Karpas-422 (cell line): Measurements from ENCODE around the gene ZDHHC14. TPM values are rescaled to one million over a fixed set of nuclear protein-coding genes. Genes with fewer than 3 reads are reported as not detected.

ENCODE experiments used
- DNase-seq: peaks from one replicate; pipeline ENCODE4 v3.0.0-alpha.2; 2015
- H2AFZ ChIP-seq: fragments of 200-600 bp; sonication (generic); 2 replicates; pipeline ENCODE4 v1.6.1; 2014; ENCODE audit warnings: antibody characterized with exemption, low read length, mixed read lengths
- H3K27ac ChIP-seq: fragments of 200-600 bp; sonication (generic); 2 replicates; pipeline ENCODE4 v1.5.1; 2014; ENCODE audit warnings: mild to moderate bottlenecking, low read length, moderate library complexity
- H3K27me3 ChIP-seq: fragments of 200-600 bp; sonication (generic); 2 replicates; pipeline ENCODE4 v1.6.1; 2014; ENCODE audit warnings: low read length, mixed read lengths
- H3K36me3 ChIP-seq: fragments of 200-600 bp; sonication (generic); 2 replicates; pipeline ENCODE4 v1.6.1; 2014; ENCODE audit warnings: low read length, mixed read lengths; ENCODE audit not compliant: insufficient read depth
- H3K4me1 ChIP-seq: fragments of 200-600 bp; sonication (generic); 2 replicates; pipeline ENCODE4 v1.6.1; 2014; ENCODE audit warnings: mild to moderate bottlenecking, low read length, mixed read lengths
- H3K4me2 ChIP-seq: fragments of 200-600 bp; sonication (generic); 2 replicates; pipeline ENCODE4 v1.6.1; 2014; ENCODE audit warnings: low read length, low read depth, mild to moderate bottlenecking; ENCODE audit not compliant: poor library complexity, severe bottlenecking
- H3K4me3 ChIP-seq: fragments of 200-600 bp; sonication (generic); 2 replicates; pipeline ENCODE4 v1.5.1; 2014; ENCODE audit warnings: mild to moderate bottlenecking, antibody characterized with exemption, low read length, mixed read lengths
- H3K79me2 ChIP-seq: fragments of 200-600 bp; sonication (generic); 2 replicates; pipeline ENCODE4 v1.6.1; 2014; ENCODE audit warnings: mild to moderate bottlenecking, low read length, mixed read lengths
- H3K9ac ChIP-seq: fragments of 200-600 bp; sonication (generic); 2 replicates; pipeline ENCODE4 v1.6.0; 2014; ENCODE audit warnings: low read length
- H3K9me2 ChIP-seq: fragments of 200-600 bp; sonication (generic), shearing (Covaris generic); replicated peaks from 2 replicates; pipeline ENCODE4 v1.6.0; 2014; ENCODE audit warnings: mild to moderate bottlenecking, low read length, moderate library complexity; ENCODE audit not compliant: insufficient read depth
- H3K9me3 ChIP-seq: fragments of 300-700, 200-600 bp; sonication (generic); 2 replicates; pipeline ENCODE4 v1.6.1; 2014; ENCODE audit warnings: low read length, mixed read lengths
- H4K20me1 ChIP-seq: fragments of 200-600 bp; sonication (generic); 2 replicates; pipeline ENCODE4 v1.6.1; 2014; ENCODE audit warnings: mild to moderate bottlenecking, antibody characterized with exemption, low read length, low read depth; ENCODE audit not compliant: insufficient read depth
- total RNA-seq: library from RNA; depleted of rRNA; stranded (reverse); fragments of >200 nt; shearing (Covaris generic); gene quantifications from 2 replicates; pipeline ENCODE4 v1.2.3, GENCODE V29; 2014; ENCODE audit warnings: low replicate concordance

Gene ZDHHC14
- total RNA-seq, 1 experiment from 2014 or later: 1.1 TPM

DNA sequence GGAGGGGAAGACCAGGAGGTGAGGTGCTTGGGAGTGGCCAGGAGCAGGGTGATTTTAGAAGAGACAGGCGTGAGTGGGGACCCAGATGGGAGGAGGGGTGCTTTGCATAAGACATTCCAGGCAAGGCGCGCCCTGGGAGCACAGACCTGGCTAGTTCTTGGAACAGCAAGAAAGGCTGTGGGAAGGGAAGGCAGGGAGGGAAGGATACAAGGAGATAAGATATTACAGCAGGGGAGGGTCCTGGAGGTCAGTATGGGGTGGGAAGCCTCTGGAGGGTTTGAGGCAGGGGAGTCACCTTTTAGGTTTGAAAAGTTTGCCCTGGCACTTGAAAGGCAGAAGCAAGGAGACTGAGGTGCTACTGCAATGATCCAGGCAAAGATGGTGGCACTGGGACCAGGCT lies 111.8 kb downstream of the ZDHHC14 start:
- Histone ChIP-seq H3K79me2 (no peaks in the 10 kb centered on the region), H3K9me3 (no peaks in the 10 kb centered on the region), H2AFZ (no peak overlapping the region), H3K27me3 (no peaks in the 10 kb centered on the region), H3K9me2 (no peaks in the 10 kb centered on the region), H3K36me3 (no peaks in the 10 kb centered on the region), H3K4me2 (no peak overlapping the region), H3K9ac (no peak overlapping the region), H3K4me3 (no peak overlapping the region), H4K20me1 (no peaks in the 10 kb centered on the region), H3K4me1 (no peaks in the 10 kb centered on the region), H3K27ac (no peak overlapping the region)
- no peak for DNase-seq

- DNase-seq: no peak
- H3K79me2 ChIP-seq: no peaks in the 10 kb centered on the region
- H3K4me1 ChIP-seq: no peaks in the 10 kb centered on the region
- H3K27me3 ChIP-seq: no peaks in the 10 kb centered on the region
- no peaks in the 10 kb centered on the region for H4K20me1 ChIP-seq
- H3K4me2 ChIP-seq: no peak overlapping the region
- H3K9ac ChIP-seq: no peak overlapping the region
- no peaks in the 10 kb centered on the region for H3K9me3 ChIP-seq
- no peaks in the 10 kb centered on the region for H3K9me2 ChIP-seq
- H3K36me3 ChIP-seq: no peaks in the 10 kb centered on the region
- no peak overlapping the region for H2AFZ ChIP-seq
- no peak overlapping the region for H3K4me3 ChIP-seq
- H3K27ac ChIP-seq: no peak overlapping the region
Observed at GRCh38 chr6:157493173-157493572, 112.2 kb downstream of the ZDHHC14 start.

DNA sequence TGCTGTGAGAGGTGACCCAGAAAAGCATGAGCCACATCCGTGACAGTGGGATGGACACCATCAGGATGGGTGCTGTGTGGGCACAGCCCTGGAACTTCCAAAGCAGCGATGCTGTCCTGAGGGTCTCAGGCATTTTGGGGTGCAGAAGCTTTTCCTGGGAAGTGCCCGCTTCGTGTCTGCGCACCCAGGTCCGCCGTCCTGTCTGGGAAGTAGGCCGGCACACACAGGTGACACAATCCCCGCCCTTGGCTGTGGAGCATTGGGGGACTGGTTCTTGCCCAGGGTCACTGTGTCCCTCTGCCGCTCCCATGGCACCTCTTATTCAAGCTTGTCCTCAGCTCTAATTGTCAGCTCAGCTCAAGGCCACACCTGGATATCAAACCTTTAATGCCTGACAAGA lies 112.6 kb downstream of the ZDHHC14 start:
- H3K27me3 ChIP-seq: no peaks in the 10 kb centered on the region
- no peak overlapping the region for H3K27ac ChIP-seq
- H3K79me2 ChIP-seq: no peaks in the 10 kb centered on the region
- no peak overlapping the region for H3K4me2 ChIP-seq
- H4K20me1 ChIP-seq: no peaks in the 10 kb centered on the region
- H3K4me1 ChIP-seq: no peaks in the 10 kb centered on the region
- H2AFZ ChIP-seq: no peak overlapping the region
- H3K9ac ChIP-seq: no peak overlapping the region
- no peaks in the 10 kb centered on the region for H3K9me2 ChIP-seq
- no peaks in the 10 kb centered on the region for H3K9me3 ChIP-seq
- H3K4me3 ChIP-seq: no peak overlapping the region
- no peak for DNase-seq
- H3K36me3 ChIP-seq: no peaks in the 10 kb centered on the region

DNA sequence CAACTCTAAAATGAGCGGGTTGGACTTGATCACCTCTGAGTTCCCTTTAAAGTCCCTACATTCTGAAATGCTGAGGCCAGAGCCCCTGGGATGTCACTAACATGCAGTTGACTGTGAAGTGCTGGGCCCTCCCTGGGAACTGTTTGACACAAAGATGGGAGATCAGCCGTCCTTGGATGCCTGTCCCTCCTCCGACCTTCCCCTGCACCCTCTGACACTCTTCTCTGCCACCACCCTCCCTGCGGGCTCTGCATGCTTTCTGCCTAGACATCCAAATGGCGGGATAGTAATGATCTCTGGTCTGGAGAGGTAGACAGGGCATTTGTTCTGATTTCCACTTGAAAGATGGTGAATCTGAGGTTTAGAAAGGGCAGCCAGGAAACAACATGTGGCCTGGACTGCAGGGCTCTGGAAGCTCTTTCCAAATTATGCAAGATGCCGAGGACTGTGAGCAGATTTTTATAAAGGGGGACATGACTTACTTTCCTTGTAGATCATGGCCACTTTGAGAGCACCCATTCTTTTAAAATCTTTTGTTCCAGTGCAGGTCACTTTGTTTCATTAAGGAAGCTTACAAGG lies 113.2 kb downstream of the ZDHHC14 start:
- DNase-seq: no peak
- H3K36me3 ChIP-seq: no peaks in the 10 kb centered on the region
- no peaks in the 10 kb centered on the region for H3K9me2 ChIP-seq
- H3K4me3 ChIP-seq: no peak overlapping the region
- no peak overlapping the region for H2AFZ ChIP-seq
- H3K9ac ChIP-seq: no peak overlapping the region
- H4K20me1 ChIP-seq: no peaks in the 10 kb centered on the region
- no peaks in the 10 kb centered on the region for H3K27me3 ChIP-seq
- no peak overlapping the region for H3K27ac ChIP-seq
- no peaks in the 10 kb centered on the region for H3K79me2 ChIP-seq
- H3K4me1 ChIP-seq: no peaks in the 10 kb centered on the region
- no peak overlapping the region for H3K4me2 ChIP-seq
- no peaks in the 10 kb centered on the region for H3K9me3 ChIP-seq

- H2AFZ ChIP-seq: no peak overlapping the region
- H3K4me2 ChIP-seq: no peak overlapping the region
- no peak for DNase-seq
- no peak overlapping the region for H3K4me3 ChIP-seq
- H3K27me3 ChIP-seq: no peaks in the 10 kb centered on the region
- no peaks in the 10 kb centered on the region for H3K9me3 ChIP-seq
- H3K9me2 ChIP-seq: no peaks in the 10 kb centered on the region
- H4K20me1 ChIP-seq: no peaks in the 10 kb centered on the region
- H3K79me2 ChIP-seq: no peaks in the 10 kb centered on the region
- no peaks in the 10 kb centered on the region for H3K4me1 ChIP-seq
- no peak overlapping the region for H3K27ac ChIP-seq
- no peaks in the 10 kb centered on the region for H3K36me3 ChIP-seq
- H3K9ac ChIP-seq: no peak overlapping the region
Observed at GRCh38 chr6:157496534-157497095, 115.6 kb downstream of the ZDHHC14 start.

DNA sequence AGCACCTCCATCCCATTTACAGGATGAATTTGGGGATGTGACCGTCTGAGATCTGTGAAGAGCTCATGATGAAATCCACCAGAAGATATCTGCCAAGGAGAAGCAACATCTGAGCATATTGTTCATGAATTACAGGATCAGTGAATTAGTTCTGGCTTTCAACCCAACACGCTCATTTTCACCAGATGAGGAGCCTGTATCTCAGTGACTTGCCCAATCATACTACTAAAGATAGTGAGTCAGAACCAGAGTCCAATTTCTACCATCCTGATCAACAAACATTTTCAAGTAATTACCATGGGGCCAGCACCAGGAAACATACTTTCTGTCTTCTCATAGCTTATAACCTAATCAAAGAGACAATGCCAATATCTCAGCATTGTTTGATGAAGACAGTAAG lies 116.6 kb downstream of the ZDHHC14 start:
- Histone ChIP-seq H2AFZ (no peak overlapping the region), H3K9me3 (no peaks in the 10 kb centered on the region), H3K4me1 (no peaks in the 10 kb centered on the region), H3K79me2 (no peaks in the 10 kb centered on the region), H3K36me3 (no peaks in the 10 kb centered on the region), H3K27me3 (no peaks in the 10 kb centered on the region), H3K27ac (no peak overlapping the region), H3K9ac (no peak overlapping the region), H3K9me2 (no peaks in the 10 kb centered on the region), H3K4me3 (no peak overlapping the region), H4K20me1 (no peaks in the 10 kb centered on the region), H3K4me2 (no peak overlapping the region)
- DNase-seq: no peak

GRCh38 chr6:157498817-157499216 lies 117.8 kb downstream of the ZDHHC14 start:
- Histone ChIP-seq H3K79me2 (no peaks in the 10 kb centered on the region), H3K9ac (no peak overlapping the region), H2AFZ (no peak overlapping the region), H3K27ac (no peak overlapping the region), H3K36me3 (no peaks in the 10 kb centered on the region), H4K20me1 (no peaks in the 10 kb centered on the region), H3K4me3 (no peak overlapping the region), H3K27me3 (no peaks in the 10 kb centered on the region), H3K9me2 (no peaks in the 10 kb centered on the region), H3K4me1 (peaks cover 11% of the 10 kb centered on the region), H3K9me3 (no peaks in the 10 kb centered on the region), H3K4me2 (no peak overlapping the region)
- no peak for DNase-seq

- DNase-seq: no peak
- Histone ChIP-seq H3K4me2 (no peak overlapping the region), H4K20me1 (no peaks in the 10 kb centered on the region), H3K27me3 (no peaks in the 10 kb centered on the region), H3K27ac (no peak overlapping the region), H2AFZ (no peak overlapping the region), H3K4me3 (no peak overlapping the region), H3K9me3 (no peaks in the 10 kb centered on the region), H3K4me1 (peaks cover 12% of the 10 kb centered on the region), H3K79me2 (no peaks in the 10 kb centered on the region), H3K9ac (no peak overlapping the region), H3K36me3 (no peaks in the 10 kb centered on the region), H3K9me2 (no peaks in the 10 kb centered on the region)
Observed at GRCh38 chr6:157500022-157500421, 119.0 kb downstream of the ZDHHC14 start.
